HCT116 (cell line): ENCODE results near the gene RAB29. TPM values are rescaled to one million over a fixed set of nuclear protein-coding genes. Genes with fewer than 3 reads are reported as not detected.

Experiments
- ATAC-seq: fragments of 200-7000 bp; cut with Tn5 transposase; 2 replicates; pipeline ENCODE4 v1.9.1; 2020; ENCODE audit warnings: mild to moderate bottlenecking, moderate library complexity
- BruUV-seq: library from RNA; stranded (reverse); fragments of 400-500 nt; replicated peaks from 2 replicates; lab custom pipeline; 2021; lab: Mats Ljungman, UMichigan
- CTCF ChIA-PET: fragments of 300-600 bp; sonication (Branson Sonifier 250); formaldehyde crosslinking; loops from one replicate; lab custom pipeline; 2021; ENCODE audit warnings: antibody characterized with exemption; lab: Charles Lee
- POLR2A ChIA-PET: fragments of 300-600, 350-600 bp; sonication (Branson Sonifier 250); formaldehyde crosslinking; loops from one replicate; lab custom pipeline; 2021; ENCODE audit warnings: antibody characterized with exemption; lab: Charles Lee
- RAD21 ChIA-PET, 2 experiments: fragments of 300-600 bp; sonication (Branson Sonifier 250); formaldehyde crosslinking; loops; one replicate each; lab custom pipeline; 2023; ENCODE audit warnings: low total read pairs in 2 of 2; ENCODE audit not compliant: uncharacterized antibody in 2 of 2, unreplicated experiment in 2 of 2, low non-redundant PET in 1 of 2; lab: Charles Lee
- DNase-seq: peaks from one replicate; pipeline ENCODE4 v3.0.0-alpha.2; 2010; ENCODE audit warnings: low read depth, low spot score
- H2AFZ ChIP-seq: fragments of 200-600 bp; shearing (Covaris generic), sonication (generic); 2 replicates; pipeline ENCODE4 v1.6.1; 2017; ENCODE audit warnings: low read depth, mixed run types, mixed read lengths, antibody characterized with exemption, low read length; ENCODE audit not compliant: poor library complexity, severe bottlenecking
- H3K27ac ChIP-seq: 2 replicates; pipeline ENCODE4 v1.5.1; 2012; ENCODE audit warnings: low read depth, low read length
- H3K27me3 ChIP-seq: fragments of 200-600 bp; sonication (generic); 2 replicates; pipeline ENCODE4 v1.6.1; 2016; ENCODE audit warnings: mixed run types, low read length, mixed read lengths; ENCODE audit not compliant: insufficient read depth
- H3K36me3 ChIP-seq, 2 experiments: fragments of 200-500 bp in 1 of 2; fragments of 200-600 bp in 1 of 2; sonication (Bioruptor generic) in 1 of 2; sonication (generic) in 1 of 2; 2 replicates each; pipeline versions ENCODE4 v1.5.1 to v1.6.1; 2014 to 2016; ENCODE audit warnings: low read length in 2 of 2, inconsistent platforms in 1 of 2, mixed read lengths in 1 of 2, mixed run types in 1 of 2; ENCODE audit not compliant: insufficient read depth in 2 of 2, control insufficient read depth in 1 of 2
- H3K4me1 ChIP-seq, 2 experiments: fragments of 200-600 bp in 1 of 2; sonication (generic) in 1 of 2; 2 replicates each; pipeline versions ENCODE4 v1.5.1 to v1.6.1; 2012 to 2017; ENCODE audit warnings: low read length in 2 of 2, inconsistent platforms in 1 of 2, mild to moderate bottlenecking in 1 of 2, mixed read lengths in 1 of 2, mixed run types in 1 of 2, moderate library complexity in 1 of 2; ENCODE audit not compliant: insufficient read depth in 2 of 2, control insufficient read depth in 1 of 2
- H3K4me2 ChIP-seq: fragments of 200-600 bp; sonication (generic); 2 replicates; pipeline ENCODE4 v1.6.1; 2017; ENCODE audit warnings: mixed run types, low read length, mixed read lengths
- H3K4me3 ChIP-seq, 2 experiments: fragments of 200-600 bp in 1 of 2; sonication (generic) in 1 of 2; replicated peaks in 1 of 2; 2 replicates each; pipeline ENCODE4 v1.5.1; 2011 to 2016; ENCODE audit warnings: low read length in 2 of 2, control low read depth in 1 of 2, low read depth in 1 of 2, mild to moderate bottlenecking in 1 of 2, mixed read lengths in 1 of 2, mixed run types in 1 of 2
- H3K79me2 ChIP-seq: fragments of 200-600 bp; sonication (generic); 2 replicates; pipeline ENCODE4 v1.6.1; 2017; ENCODE audit warnings: mild to moderate bottlenecking, mixed run types, low read length, moderate library complexity, mixed read lengths; ENCODE audit not compliant: insufficient read depth
- H3K9ac ChIP-seq: fragments of 200-600 bp; sonication (generic); 2 replicates; pipeline ENCODE4 v1.6.1; 2016; ENCODE audit warnings: low read length, mixed read lengths
- H3K9me2 ChIP-seq: fragments of 200-600 bp; sonication (generic), shearing (Covaris generic); 2 replicates; pipeline ENCODE4 v1.6.1; 2017; ENCODE audit warnings: mixed run types, mild to moderate bottlenecking, moderate library complexity; ENCODE audit not compliant: insufficient read depth
- H3K9me3 ChIP-seq, 2 experiments: fragments of 200-500 bp in 1 of 2; fragments of 200-600 bp in 1 of 2; sonication (Bioruptor generic) in 1 of 2; sonication (generic) in 1 of 2; 2 replicates each; pipeline ENCODE4 v1.6.1; 2014 to 2017; ENCODE audit warnings: low read length in 2 of 2, mixed read lengths in 2 of 2, inconsistent platforms in 1 of 2, low read depth in 1 of 2, mild to moderate bottlenecking in 1 of 2, mixed run types in 1 of 2, moderate library complexity in 1 of 2; ENCODE audit not compliant: control insufficient read depth in 1 of 2, insufficient read depth in 1 of 2
- H4K20me1 ChIP-seq: fragments of 200-600 bp; sonication (generic), shearing (Covaris generic); 2 replicates; pipeline ENCODE4 v1.6.1; 2017; ENCODE audit warnings: mixed run types, mild to moderate bottlenecking, moderate library complexity; ENCODE audit not compliant: insufficient read depth
- CBX3 ChIP-seq: IDR thresholded peaks from 2 replicates; pipeline ENCODE4 v1.6.1; 2012; ENCODE audit warnings: low read depth
- CEBPB ChIP-seq: IDR thresholded peaks from 2 replicates; pipeline ENCODE4 v1.6.1; 2012; ENCODE audit warnings: low read depth
- ELF1 ChIP-seq: IDR thresholded peaks from 2 replicates; pipeline ENCODE4 v1.6.1; 2012; ENCODE audit warnings: low read depth, borderline replicate concordance
- EZH2 ChIP-seq: fragments of 200-600 bp; sonication (generic); IDR thresholded peaks from 2 replicates; pipeline ENCODE4 v1.6.1; 2017; ENCODE audit warnings: antibody characterized with exemption, mixed run types
- EZH2phosphoT487 ChIP-seq: fragments of 200-600 bp; IDR thresholded peaks from 2 replicates; pipeline ENCODE4 v1.6.1; 2018; ENCODE audit warnings: antibody characterized with exemption, borderline replicate concordance
- JUND ChIP-seq: IDR thresholded peaks from 2 replicates; pipeline ENCODE4 v1.6.1; 2012
- POLR2A ChIP-seq: IDR thresholded peaks from 2 replicates; pipeline ENCODE4 v1.7.0; 2011; ENCODE audit warnings: borderline replicate concordance; ENCODE audit not compliant: insufficient read depth, insufficient read length; ENCODE audit errors: extremely low read depth
- POLR2AphosphoS5 ChIP-seq: IDR thresholded peaks from 2 replicates; pipeline ENCODE4 v1.6.1; 2011; ENCODE audit warnings: mild to moderate bottlenecking, low read depth, low read length, moderate library complexity
- RAD21 ChIP-seq: IDR thresholded peaks from 2 replicates; pipeline ENCODE4 v1.6.1; 2012; ENCODE audit warnings: low read depth, mild to moderate bottlenecking
- SIN3A ChIP-seq: IDR thresholded peaks from 2 replicates; pipeline ENCODE4 v1.6.1; 2012; ENCODE audit warnings: low read depth
- SP1 ChIP-seq: IDR thresholded peaks from 2 replicates; pipeline ENCODE4 v1.6.1; 2012; ENCODE audit warnings: low read depth
- SRF ChIP-seq: IDR thresholded peaks from 2 replicates; pipeline ENCODE4 v1.6.1; 2012; ENCODE audit warnings: low read depth
- TCF7L2 ChIP-seq: IDR thresholded peaks from 2 replicates; pipeline ENCODE4 v1.7.0; 2011; ENCODE audit warnings: borderline replicate concordance, inconsistent platforms; ENCODE audit not compliant: insufficient read depth, insufficient read length; ENCODE audit errors: extremely low read depth
- YY1 ChIP-seq: IDR thresholded peaks from 2 replicates; pipeline ENCODE4 v1.6.1; 2011; ENCODE audit warnings: low read length, low read depth, moderate library complexity, mild to moderate bottlenecking; ENCODE audit not compliant: insufficient replicate concordance; ENCODE audit errors: extremely low read depth
- ZNF274 ChIP-seq: fragments of 200-500 bp; sonication (Bioruptor generic); IDR thresholded peaks from 2 replicates; pipeline ENCODE4 v1.6.1; 2014; ENCODE audit warnings: mild to moderate bottlenecking, low read depth, low read length, inconsistent platforms
- intact Hi-C: fragments of 100-400 bp; cut with micrococcal nuclease; formaldehyde crosslinking; loops from 2 replicates; pipeline ENCODE4 v1.10.0; 2022
- total RNA-seq: library from RNA; stranded (reverse); gene quantifications from one replicate; pipeline ENCODE4 v1.2.1, GENCODE V29; 2021; ENCODE audit not compliant: unreplicated experiment
- TF ChIP-seq, protein P1 (sequence below): IDR thresholded peaks from 2 replicates; pipeline ENCODE4 v1.6.1; 2011; ENCODE audit warnings: mild to moderate bottlenecking, low read length, moderate library complexity; ENCODE audit not compliant: insufficient replicate concordance; ENCODE audit errors: extremely low read depth
- TF ChIP-seq, protein P2 (sequence below): IDR thresholded peaks from 2 replicates; pipeline ENCODE4 v1.6.1; 2012
- TF ChIP-seq, protein P3 (sequence below): IDR thresholded peaks from 2 replicates; pipeline ENCODE4 v1.6.1; 2012; ENCODE audit warnings: low read depth

RAB29 gene
- total RNA-seq, 1 experiment from 2014 or later = 17.7 TPM

- peaks cover 0 to 4% of the 10 kb centered on the region in 2 experiments; a peak in 1 of 4 replicates for H3K4me1 ChIP-seq
- H3K9ac ChIP-seq = no peak overlapping the region
- TF ChIP-seq POLR2AphosphoS5 (no peak), SP1 (no peak), SRF (no peak), CBX3 (no peak), SIN3A (no peak), POLR2A (no peak), EZH2phosphoT487 (no peak), EZH2 (no peak), RAD21 (no peak), ZNF274 (no peak), CEBPB (no peak), JUND (no peak), YY1 (no peak), TCF7L2 (no peak), ELF1 (no peak)
- TF ChIP-seq, protein P1, sequence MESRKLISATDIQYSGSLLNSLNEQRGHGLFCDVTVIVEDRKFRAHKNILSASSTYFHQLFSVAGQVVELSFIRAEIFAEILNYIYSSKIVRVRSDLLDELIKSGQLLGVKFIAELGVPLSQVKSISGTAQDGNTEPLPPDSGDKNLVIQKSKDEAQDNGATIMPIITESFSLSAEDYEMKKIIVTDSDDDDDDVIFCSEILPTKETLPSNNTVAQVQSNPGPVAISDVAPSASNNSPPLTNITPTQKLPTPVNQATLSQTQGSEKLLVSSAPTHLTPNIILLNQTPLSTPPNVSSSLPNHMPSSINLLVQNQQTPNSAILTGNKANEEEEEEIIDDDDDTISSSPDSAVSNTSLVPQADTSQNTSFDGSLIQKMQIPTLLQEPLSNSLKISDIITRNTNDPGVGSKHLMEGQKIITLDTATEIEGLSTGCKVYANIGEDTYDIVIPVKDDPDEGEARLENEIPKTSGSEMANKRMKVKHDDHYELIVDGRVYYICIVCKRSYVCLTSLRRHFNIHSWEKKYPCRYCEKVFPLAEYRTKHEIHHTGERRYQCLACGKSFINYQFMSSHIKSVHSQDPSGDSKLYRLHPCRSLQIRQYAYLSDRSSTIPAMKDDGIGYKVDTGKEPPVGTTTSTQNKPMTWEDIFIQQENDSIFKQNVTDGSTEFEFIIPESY = no peak
- TF ChIP-seq, protein P2, sequence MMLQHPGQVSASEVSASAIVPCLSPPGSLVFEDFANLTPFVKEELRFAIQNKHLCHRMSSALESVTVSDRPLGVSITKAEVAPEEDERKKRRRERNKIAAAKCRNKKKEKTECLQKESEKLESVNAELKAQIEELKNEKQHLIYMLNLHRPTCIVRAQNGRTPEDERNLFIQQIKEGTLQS = no peak
- TF ChIP-seq, protein P3, sequence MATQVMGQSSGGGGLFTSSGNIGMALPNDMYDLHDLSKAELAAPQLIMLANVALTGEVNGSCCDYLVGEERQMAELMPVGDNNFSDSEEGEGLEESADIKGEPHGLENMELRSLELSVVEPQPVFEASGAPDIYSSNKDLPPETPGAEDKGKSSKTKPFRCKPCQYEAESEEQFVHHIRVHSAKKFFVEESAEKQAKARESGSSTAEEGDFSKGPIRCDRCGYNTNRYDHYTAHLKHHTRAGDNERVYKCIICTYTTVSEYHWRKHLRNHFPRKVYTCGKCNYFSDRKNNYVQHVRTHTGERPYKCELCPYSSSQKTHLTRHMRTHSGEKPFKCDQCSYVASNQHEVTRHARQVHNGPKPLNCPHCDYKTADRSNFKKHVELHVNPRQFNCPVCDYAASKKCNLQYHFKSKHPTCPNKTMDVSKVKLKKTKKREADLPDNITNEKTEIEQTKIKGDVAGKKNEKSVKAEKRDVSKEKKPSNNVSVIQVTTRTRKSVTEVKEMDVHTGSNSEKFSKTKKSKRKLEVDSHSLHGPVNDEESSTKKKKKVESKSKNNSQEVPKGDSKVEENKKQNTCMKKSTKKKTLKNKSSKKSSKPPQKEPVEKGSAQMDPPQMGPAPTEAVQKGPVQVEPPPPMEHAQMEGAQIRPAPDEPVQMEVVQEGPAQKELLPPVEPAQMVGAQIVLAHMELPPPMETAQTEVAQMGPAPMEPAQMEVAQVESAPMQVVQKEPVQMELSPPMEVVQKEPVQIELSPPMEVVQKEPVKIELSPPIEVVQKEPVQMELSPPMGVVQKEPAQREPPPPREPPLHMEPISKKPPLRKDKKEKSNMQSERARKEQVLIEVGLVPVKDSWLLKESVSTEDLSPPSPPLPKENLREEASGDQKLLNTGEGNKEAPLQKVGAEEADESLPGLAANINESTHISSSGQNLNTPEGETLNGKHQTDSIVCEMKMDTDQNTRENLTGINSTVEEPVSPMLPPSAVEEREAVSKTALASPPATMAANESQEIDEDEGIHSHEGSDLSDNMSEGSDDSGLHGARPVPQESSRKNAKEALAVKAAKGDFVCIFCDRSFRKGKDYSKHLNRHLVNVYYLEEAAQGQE = no peak
- ChIA-PET RAD21 (interaction anchor here in 1 of 2 experiments (1.1 kb wide), 1 partner anchor 183 kb away, joined by 3 read pairs; no protein-coding TSS in a partner anchor), CTCF (interaction anchor here (1.4 to 5.7 kb wide), 2 partner anchors 114 to 183 kb away, joined by 3 to 128 read pairs; no protein-coding TSS in a partner anchor), POLR2A (no interaction called here)
- DNase-seq (no peak), ATAC-seq (no peak)
- no peak overlapping the region for H3K4me3 ChIP-seq
- H4K20me1 ChIP-seq = no peaks in the 10 kb centered on the region
- no peaks in the 10 kb centered on the region for H3K79me2 ChIP-seq
- intact Hi-C loops = loop anchor here (5.0 kb wide), 1 partner anchor 313 kb away; no protein-coding TSS in a partner anchor
- no peak overlapping the region for H3K4me2 ChIP-seq
- BruUV-seq = no TSS peak
- H3K27ac ChIP-seq = no peak overlapping the region
- no peaks in the 10 kb centered on the region for H3K27me3 ChIP-seq
- no peak overlapping the region for H2AFZ ChIP-seq
- no peaks in the 10 kb centered on the region for H3K9me2 ChIP-seq
- H3K36me3 ChIP-seq = peaks cover 13 to 22% of the 10 kb centered on the region in 2 experiments; a peak in 3 of 4 replicates
- no peaks in the 10 kb centered on the region for H3K9me3 ChIP-seq
These were observed 18.9 kb upstream of the RAB29 start for GRCh38 chr1:205794011-205794730.
